Panc1 (cell line): ENCODE results near the gene GPRC5D. TPM values are rescaled to one million over a fixed set of nuclear protein-coding genes. Genes with fewer than 3 reads are reported as not detected.

Experiments used
- ATAC-seq: fragments of 200-7000 bp; cut with Tn5 transposase; 2 replicates; pipeline ENCODE4 v1.9.1; 2020; ENCODE audit warnings: mild to moderate bottlenecking, moderate library complexity
- BruUV-seq: library from RNA; stranded (reverse); fragments of 400-500 nt; replicated peaks from 2 replicates; lab custom pipeline; 2021; lab: Mats Ljungman, UMichigan
- CTCF ChIA-PET: fragments of 300-600 bp; sonication (Branson Sonifier 250); formaldehyde crosslinking; loops from one replicate; lab custom pipeline; 2022; ENCODE audit warnings: antibody characterized with exemption; lab: Charles Lee
- POLR2A ChIA-PET: fragments of 300-600 bp; sonication (Branson Sonifier 250); formaldehyde crosslinking; loops from one replicate; lab custom pipeline; 2022; ENCODE audit warnings: antibody characterized with exemption; lab: Charles Lee
- DNase-seq: peaks from one replicate; pipeline ENCODE4 v3.0.0-alpha.2; 2010; ENCODE audit warnings: low read depth, low spot score
- H3K27ac ChIP-seq: 2 replicates; pipeline ENCODE4 v1.5.1; 2011; ENCODE audit warnings: mild to moderate bottlenecking, low read length, inconsistent platforms
- H3K27me3 ChIP-seq: fragments of 200-500 bp; sonication (Bioruptor generic); 2 replicates; pipeline ENCODE4 v1.6.0; 2014; ENCODE audit warnings: low read length, inconsistent platforms; ENCODE audit not compliant: control insufficient read depth, insufficient read depth
- H3K36me3 ChIP-seq: fragments of 200-500 bp; sonication (Bioruptor generic); 2 replicates; pipeline ENCODE4 v1.5.1; 2014; ENCODE audit warnings: inconsistent platforms, mild to moderate bottlenecking, low read length, moderate library complexity; ENCODE audit not compliant: control insufficient read depth, insufficient read depth
- H3K4me1 ChIP-seq: 2 replicates; pipeline ENCODE4 v1.5.1; 2011; ENCODE audit warnings: inconsistent platforms, mild to moderate bottlenecking, low read length, moderate library complexity; ENCODE audit not compliant: control insufficient read depth, insufficient read depth
- H3K4me3 ChIP-seq, 2 experiments: 2 replicates each; pipeline ENCODE4 v1.5.1; 2011 to 2012; ENCODE audit warnings: low read depth in 2 of 2, low read length in 2 of 2, mild to moderate bottlenecking in 2 of 2, inconsistent platforms in 1 of 2, moderate library complexity in 1 of 2
- H3K9me3 ChIP-seq: fragments of 200-500 bp; sonication (Bioruptor generic); 2 replicates; pipeline ENCODE4 v1.5.1; 2014; ENCODE audit warnings: low read depth, mild to moderate bottlenecking, inconsistent platforms, low read length, moderate library complexity; ENCODE audit not compliant: control insufficient read depth, insufficient read depth
- CTCF ChIP-seq: fragments of 450-650 bp; IDR thresholded peaks from 2 replicates; pipeline ENCODE4 v1.5.1; 2017; ENCODE audit warnings: mild to moderate bottlenecking
- POLR2AphosphoS5 ChIP-seq: IDR thresholded peaks from 2 replicates; pipeline ENCODE4 v1.6.1; 2012; ENCODE audit warnings: mild to moderate bottlenecking, low read depth, low read length, moderate library complexity
- REST ChIP-seq, 2 experiments: IDR thresholded peaks; 2 replicates each; pipeline ENCODE4 v1.6.1; 2011 to 2012; ENCODE audit warnings: low read depth in 2 of 2, control low read depth in 1 of 2, low read length in 1 of 2, mild to moderate bottlenecking in 1 of 2, moderate library complexity in 1 of 2; ENCODE audit not compliant: insufficient read depth in 1 of 2
- SIN3A ChIP-seq: IDR thresholded peaks from 2 replicates; pipeline ENCODE4 v1.6.1; 2012; ENCODE audit warnings: low read depth, mild to moderate bottlenecking, low read length, moderate library complexity, borderline replicate concordance; ENCODE audit not compliant: insufficient read depth
- TCF7L2 ChIP-seq: IDR thresholded peaks from 2 replicates; pipeline ENCODE4 v1.6.1; 2011; ENCODE audit warnings: mild to moderate bottlenecking, low read depth, low read length, inconsistent platforms
- in situ Hi-C: cut with HindIII; loops from 2 replicates; pipeline ENCODE4 v1.10.0; 2016; ENCODE audit warnings: low sequenced_read_pairs, low pct_unique_long_range_greater_than_20kb
- intact Hi-C: fragments of 100-400 bp; cut with micrococcal nuclease; formaldehyde crosslinking; loops from one replicate; pipeline ENCODE4 v1.10.0; 2022; ENCODE audit not compliant: unreplicated experiment
- total RNA-seq: library from RNA; stranded (reverse); gene quantifications from one replicate; pipeline ENCODE4 v1.2.1, GENCODE V29; 2021; ENCODE audit not compliant: unreplicated experiment

GPRC5D gene
- total RNA-seq, 1 experiment from 2014 or later, result not detected

DNA sequence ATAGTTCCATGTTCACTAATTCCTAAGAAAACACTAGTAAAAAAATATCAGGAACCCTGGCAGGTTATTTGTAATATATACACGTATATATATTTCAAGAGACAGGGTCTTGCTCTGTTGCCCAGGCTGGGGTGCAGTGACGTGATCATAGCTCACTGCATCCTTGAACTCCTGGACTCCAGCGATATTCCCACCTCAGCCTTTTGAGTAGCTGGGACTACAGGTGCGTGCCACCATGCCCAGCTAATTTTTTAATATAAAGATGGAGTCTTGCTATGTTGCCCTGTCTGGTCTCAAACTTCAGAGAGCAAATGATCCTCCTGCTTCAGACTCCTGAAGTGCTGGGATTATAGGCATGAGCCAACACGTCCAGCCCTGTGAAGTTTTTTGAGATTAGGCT, 44.4 kb downstream of the GPRC5D start:
- Histone ChIP-seq H3K27ac (peak overlapping the region; percentile 73), H3K9me3 (no peaks in the 10 kb centered on the region), H3K27me3 (no peaks in the 10 kb centered on the region), H3K36me3 (peaks cover 9% of the 10 kb centered on the region), H3K4me1 (peaks cover 87% of the 10 kb centered on the region), H3K4me3 (no peak overlapping the region)
- peak; percentile 63 for TF ChIP-seq POLR2AphosphoS5
- no peak for TF ChIP-seq REST (IDR thresholded peaks at IDR 0.05; ENCODE audit: insufficient read depth in 1 of 2, low read depth in 2 of 2, low read length in 1 of 2)
- DNase-seq (no peak), ATAC-seq (no peak)
- CTCF ChIA-PET, result no interaction called here
- POLR2A ChIA-PET, result no interaction called here
- no TSS peak for BruUV-seq
- intact Hi-C loops, result no loop called here
- in situ Hi-C loops, result no loop called here

DNA sequence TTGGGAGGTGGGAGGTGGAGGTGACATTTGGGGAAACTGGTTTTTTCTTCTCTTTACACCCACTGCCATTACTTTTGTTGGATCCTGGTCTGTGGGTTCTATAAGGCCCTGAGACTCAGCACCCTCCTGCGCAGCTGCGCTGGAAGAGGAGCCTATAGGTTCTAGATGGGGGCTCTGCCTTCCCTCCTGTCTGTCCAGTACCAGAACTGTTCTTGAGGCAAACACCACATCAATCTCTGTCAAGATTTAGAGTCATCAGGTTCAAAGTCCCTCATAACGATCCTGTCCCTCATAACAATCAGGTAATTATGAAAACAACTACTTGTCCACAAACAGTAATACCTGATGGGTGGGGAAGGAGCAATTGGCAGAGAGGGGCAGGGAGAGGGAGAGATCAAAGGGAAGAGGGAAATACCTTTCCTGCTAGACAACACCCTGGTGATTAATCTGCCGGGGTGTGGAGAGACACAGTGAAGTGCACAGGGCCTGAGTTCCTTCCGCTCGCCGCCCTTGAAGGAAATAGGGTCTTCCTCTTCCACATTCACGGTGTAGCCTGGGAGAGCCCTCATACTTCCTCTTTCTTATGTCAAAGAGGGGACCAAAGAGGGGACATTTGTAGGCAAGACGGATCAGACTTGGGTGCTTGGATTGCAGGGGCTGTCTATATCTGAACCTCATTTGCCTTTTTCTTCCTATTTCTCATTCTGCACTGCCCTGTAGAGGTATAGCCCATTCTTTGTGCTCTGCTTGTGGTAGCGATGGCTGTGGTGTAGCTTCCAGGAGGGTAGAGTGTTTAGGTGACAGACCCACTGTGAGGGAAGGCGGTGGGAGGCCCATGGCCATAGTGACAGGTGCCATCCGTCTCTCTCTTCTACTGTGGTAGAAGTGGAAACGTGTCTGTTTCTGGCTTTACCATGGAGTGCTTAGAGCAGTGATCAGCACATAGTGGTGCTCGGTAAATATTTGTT, 48.0 kb downstream of the GPRC5D start:
- DNase-seq, result no peak
- no peak for ATAC-seq
- Histone ChIP-seq H3K27ac (peak overlapping the region; percentile 96), H3K4me1 (peaks cover 89% of the 10 kb centered on the region), H3K27me3 (no peaks in the 10 kb centered on the region), H3K36me3 (peaks cover 10% of the 10 kb centered on the region), H3K4me3 (peak overlapping the region in 1 of 2 experiments; percentile 20; a peak in 1 of 4 replicates), H3K9me3 (no peaks in the 10 kb centered on the region)
- CTCF ChIA-PET, result interaction anchor here (0.6 kb wide), 1 partner anchor 93 kb away, joined by 3 read pairs; no protein-coding TSS in a partner anchor
- no TSS peak for BruUV-seq
- intact Hi-C loops (no loop called here), in situ Hi-C loops (no loop called here)
- peak; percentile 92 for TF ChIP-seq TCF7L2
- peak; percentile 59; the same call in 1 of the 2 replicates for TF ChIP-seq POLR2AphosphoS5
- no peak for TF ChIP-seq SIN3A
- TF ChIP-seq CTCF, result no peak
- no peak for TF ChIP-seq REST (IDR thresholded peaks at IDR 0.05; ENCODE audit: insufficient read depth in 1 of 2, low read depth in 2 of 2, low read length in 1 of 2)
- POLR2A ChIA-PET, result no interaction called here
